ENCODE measurements around the gene AHCYL1. TPM values are rescaled to one million over a fixed set of nuclear protein-coding genes. Genes with fewer than 3 reads are reported as not detected.

AHCYL1 gene
- total and polyA plus RNA-seq, 2 donors (not counting 1 experiment from before 2014, with no cell fraction given): 24.3 to 51.4 TPM

- peaks cover 6 to 95% of the 10 kb centered on the region in 2 experiments for H3K36me3 ChIP-seq (replicated peaks in 1 of 2; ENCODE audit: control extremely low read depth in 1 of 2, control insufficient read depth in 1 of 2, extremely low read depth in 1 of 2, insufficient read depth in 2 of 2, low read length in 1 of 2)
- H3K79me2 ChIP-seq (ENCODE audit: control insufficient read depth, insufficient read depth, low read length): peaks cover 12% of the 10 kb centered on the region
- no peak for TF ChIP-seq CTCF (IDR thresholded peaks at IDR 0.05)
- ChIA-PET POLR2A (no interaction called here), CTCF (interaction anchor here (1.4 to 9.6 kb wide), 2 partner anchors 9 to 453 kb away, joined by 3 to 67 read pairs; no protein-coding TSS in a partner anchor)
- H2AFZ ChIP-seq (ENCODE audit: insufficient read depth, low read depth, low read length, poor library complexity, severe bottlenecking): no peak overlapping the region
- no peaks in the 10 kb centered on the region for H3K27me3 Mint-ChIP-seq
- H3K9me3 ChIP-seq (ENCODE audit: control extremely low read depth in 1 of 3, control insufficient read depth in 2 of 3, insufficient read depth in 1 of 3, low read length in 2 of 3): no peaks in the 10 kb centered on the region
- no peak overlapping the region for H3K27ac ChIP-seq (ENCODE audit: low read length in 2 of 2)
- no peaks in the 10 kb centered on the region for H3K27me3 ChIP-seq (replicated peaks in 1 of 4; ENCODE audit: control extremely low read depth in 1 of 4, control insufficient read depth in 3 of 4, insufficient read depth in 4 of 4, low read length in 3 of 4)
- WGBS (ENCODE audit: insufficient coverage): 98% methylated on average over 10 of the region's 10 CpGs
- H4K20me1 ChIP-seq (ENCODE audit: control insufficient read depth, insufficient read depth, low read length, poor library complexity, severe bottlenecking): peaks cover 23% of the 10 kb centered on the region
- ATAC-seq (ENCODE audit: low read depth) (no peak), DNase-seq (no peak)
- no peaks in the 10 kb centered on the region for H3K9me3 Mint-ChIP-seq (ENCODE audit: insufficient read depth)
- no peaks in the 10 kb centered on the region for H3K4me1 Mint-ChIP-seq
- H3K9ac ChIP-seq (ENCODE audit: low read length): no peak overlapping the region
- H3K4me3 Mint-ChIP-seq: no peak overlapping the region
- H3K27ac Mint-ChIP-seq: no peak overlapping the region
- H3K4me2 ChIP-seq (replicated peaks; ENCODE audit: low read depth, low read length, poor library complexity, severe bottlenecking): no peak overlapping the region
- H3K4me3 ChIP-seq (ENCODE audit: control extremely low read depth in 1 of 5, extremely low read depth in 1 of 5, insufficient read depth in 1 of 5, low read depth in 2 of 5, low read length in 4 of 5): no peak overlapping the region
- intact Hi-C loops (cut with micrococcal nuclease): no loop called here
- H3K4me1 ChIP-seq (ENCODE audit: control insufficient read depth in 2 of 2, insufficient read depth in 2 of 2, low read length in 2 of 2): no peaks in the 10 kb centered on the region
Observed at GRCh38 chr1:110043016-110043415, 58.5 kb downstream of the AHCYL1 start.

GRCh38 chr1:110047463-110047862, 62.9 kb downstream of the AHCYL1 start:
- no peaks in the 10 kb centered on the region for H3K4me1 Mint-ChIP-seq
- peaks cover 10% of the 10 kb centered on the region for H4K20me1 ChIP-seq (ENCODE audit: control insufficient read depth, insufficient read depth, low read length, poor library complexity, severe bottlenecking)
- no peak overlapping the region for H3K9ac ChIP-seq (ENCODE audit: low read length)
- no peaks in the 10 kb centered on the region for H3K79me2 ChIP-seq (ENCODE audit: control insufficient read depth, insufficient read depth, low read length)
- no peak overlapping the region for H3K4me3 ChIP-seq (ENCODE audit: control extremely low read depth in 1 of 5, extremely low read depth in 1 of 5, insufficient read depth in 1 of 5, low read depth in 2 of 5, low read length in 4 of 5)
- no peak for TF ChIP-seq EZH2 (IDR thresholded peaks at IDR 0.05; ENCODE audit: borderline replicate concordance, insufficient read depth, low read depth, low read length, poor library complexity, severe bottlenecking)
- no peak for TF ChIP-seq CTCF (IDR thresholded peaks at IDR 0.05)
- H3K36me3 ChIP-seq (replicated peaks in 1 of 2; ENCODE audit: control extremely low read depth in 1 of 2, control insufficient read depth in 1 of 2, extremely low read depth in 1 of 2, insufficient read depth in 2 of 2, low read length in 1 of 2): peaks cover 1 to 92% of the 10 kb centered on the region in 2 experiments
- H3K4me2 ChIP-seq (replicated peaks; ENCODE audit: low read depth, low read length, poor library complexity, severe bottlenecking): no peak overlapping the region
- no peak for DNase-seq
- no peaks in the 10 kb centered on the region for H3K27me3 Mint-ChIP-seq
- POLR2A ChIA-PET: no interaction called here
- H3K9me3 ChIP-seq (ENCODE audit: control extremely low read depth in 1 of 3, control insufficient read depth in 2 of 3, insufficient read depth in 1 of 3, low read length in 2 of 3): no peaks in the 10 kb centered on the region
- H3K9me3 Mint-ChIP-seq (ENCODE audit: insufficient read depth): no peaks in the 10 kb centered on the region
- no peaks in the 10 kb centered on the region for H3K27me3 ChIP-seq (replicated peaks in 1 of 4; ENCODE audit: control extremely low read depth in 1 of 4, control insufficient read depth in 3 of 4, insufficient read depth in 4 of 4, low read length in 3 of 4)
- H2AFZ ChIP-seq (ENCODE audit: insufficient read depth, low read depth, low read length, poor library complexity, severe bottlenecking): no peak overlapping the region
- H3K4me3 Mint-ChIP-seq: no peak overlapping the region
- no peak for ATAC-seq (ENCODE audit: low read depth)
- no peak overlapping the region for H3K27ac Mint-ChIP-seq
- CTCF ChIA-PET: interaction anchor here (0.8 to 1.3 kb wide), 3 partner anchors 13 to 59 kb away, joined by 3 read pairs; partner anchors contain the start of gene STRIP1
- H3K4me1 ChIP-seq (ENCODE audit: control insufficient read depth in 2 of 2, insufficient read depth in 2 of 2, low read length in 2 of 2): no peaks in the 10 kb centered on the region
- intact Hi-C loops (cut with micrococcal nuclease): no loop called here
- 80% methylated on average over 1 of the region's 3 CpGs for WGBS (ENCODE audit: insufficient coverage)
- no peak overlapping the region for H3K27ac ChIP-seq (ENCODE audit: low read length in 2 of 2)

Measured in B cell (primary cell).